HG03571 (cell line): ENCODE data around the gene ZKSCAN1.
A peak's percentile ranks its signal among the peaks of the same experiment; 100 is the strongest.

Source experiments
- ATAC-seq: cut with Tn5 transposase; IDR thresholded peaks from one replicate; pipeline ENCODE4 v1.9.1; 2021; ENCODE audit not compliant: unreplicated experiment

The ZKSCAN1 gene

GRCh38 chr7:100075418-100075817, 60.0 kb downstream of the ZKSCAN1 start:
- ATAC-seq = no peak

- ATAC-seq = no peak
Observed at GRCh38 chr7:100077205-100077604, 61.8 kb downstream of the ZKSCAN1 start.

- no peak for ATAC-seq
Observed at GRCh38 chr7:100079024-100079560, 63.7 kb downstream of the ZKSCAN1 start.

GRCh38 chr7:100080907-100081534, 65.6 kb downstream of the ZKSCAN1 start:
- no peak for ATAC-seq

GRCh38 chr7:100081535-100082102, 66.2 kb downstream of the ZKSCAN1 start, which contains the start of gene ZNF3:
TSS of gene ZNF3 (minus strand) at chr7:100081723. CDS start at chr7:100077357, 4,366 bp downstream.
- peak; percentile 72 for ATAC-seq

GRCh38 chr7:100082978-100083377, 67.6 kb downstream of the ZKSCAN1 start:
- no peak for ATAC-seq

GRCh38 chr7:100085515-100085914, 70.1 kb downstream of the ZKSCAN1 start:
- ATAC-seq = no peak

GRCh38 chr7:100087055-100087750, 71.8 kb downstream of the ZKSCAN1 start:
- ATAC-seq = no peak

- ATAC-seq = no peak
Observed at GRCh38 chr7:100088095-100088620, 72.8 kb downstream of the ZKSCAN1 start.

- peak; percentile 43 for ATAC-seq
Observed at GRCh38 chr7:100088621-100089457, 73.4 kb downstream of the ZKSCAN1 start, which contains the start of gene COPS6. TSS of gene COPS6 (plus strand) at chr7:100088969. CDS start at chr7:100088991, 22 bp downstream.

- no peak for ATAC-seq
Observed at GRCh38 chr7:100089458-100090196, 74.2 kb downstream of the ZKSCAN1 start.

- no peak for ATAC-seq
Observed at GRCh38 chr7:100090527-100091410, 75.4 kb downstream of the ZKSCAN1 start.
